H1 (cell line): ENCODE measurements around the gene ZNF879. TPM values are rescaled to one million over a fixed set of nuclear protein-coding genes. Genes with fewer than 3 reads are reported as not detected.

Experiments
- CTCF ChIA-PET: fragments of 300-600 bp; sonication (Branson Sonifier 250); formaldehyde crosslinking; loops from one replicate; lab custom pipeline; 2021; ENCODE audit not compliant: partially characterized antibody; lab: Charles Lee
- POLR2A ChIA-PET: fragments of 300-600 bp; sonication (Branson Sonifier 250); formaldehyde crosslinking; loops from one replicate; lab custom pipeline; 2021; ENCODE audit warnings: inconsistent platforms; ENCODE audit not compliant: partially characterized antibody; lab: Charles Lee
- DNase-seq, 2 experiments: peaks; one replicate each; pipeline versions ENCODE4 v3.0.0 to v3.0.0-alpha.2; 2010 to 2022; ENCODE audit warnings: low spot score in 2 of 2, low read depth in 1 of 2, mixed read lengths in 1 of 2
- FAIRE-seq: peaks from 2 replicates; lab custom pipeline; 2011; peaks lifted over from hg19 to GRCh38; lab: Jason Lieb, UNC
- H2AFZ ChIP-seq: 2 replicates; pipeline ENCODE4 v1.8.1; 2012; ENCODE audit warnings: low read length, inconsistent platforms
- H2AK5ac ChIP-seq: 2 replicates; pipeline ENCODE4 v1.6.1; 2013; ENCODE audit warnings: low read depth, low read length
- H2BK120ac ChIP-seq: replicated peaks from 2 replicates; pipeline ENCODE3; 2013; ENCODE audit warnings: low read depth, low read length, inconsistent platforms
- H2BK12ac ChIP-seq: 2 replicates; pipeline ENCODE4 v1.6.1; 2013; ENCODE audit warnings: low read depth, low read length
- H2BK15ac ChIP-seq: 2 replicates; pipeline ENCODE4 v1.6.1; 2013; ENCODE audit warnings: low read length
- H2BK20ac ChIP-seq: 2 replicates; pipeline ENCODE4 v1.6.1; 2013; ENCODE audit warnings: low read length
- H2BK5ac ChIP-seq: 2 replicates; pipeline ENCODE4 v1.6.1; 2013; ENCODE audit warnings: low read depth, low read length
- H3K14ac ChIP-seq: 2 replicates; pipeline ENCODE4 v1.6.1; 2013; ENCODE audit warnings: inconsistent platforms; ENCODE audit not compliant: insufficient read length
- H3K18ac ChIP-seq: 2 replicates; pipeline ENCODE4 v1.6.1; 2013; ENCODE audit warnings: low read length; ENCODE audit errors: extremely low read depth
- H3K23ac ChIP-seq: 2 replicates; pipeline ENCODE4 v1.6.1; 2013; ENCODE audit warnings: inconsistent platforms; ENCODE audit not compliant: insufficient read length
- H3K23me2 ChIP-seq: 2 replicates; pipeline ENCODE4 v1.6.1; 2013; ENCODE audit warnings: low read depth, low read length
- H3K27ac ChIP-seq: 2 replicates; pipeline ENCODE4 v1.6.1; 2011; ENCODE audit warnings: low read depth, low read length, inconsistent platforms
- H3K27me3 ChIP-seq, 4 experiments: replicated peaks in 1 of 4; 1 replicate in 1 of 4; 2 replicates in 3 of 4; pipeline versions ENCODE4 v1.6.1 to v1.8.1; 2011 to 2013; ENCODE audit warnings: low read length in 3 of 4, mild to moderate bottlenecking in 3 of 4, inconsistent platforms in 2 of 4, mixed read lengths in 2 of 4, moderate library complexity in 1 of 4; ENCODE audit not compliant: control insufficient read depth in 3 of 4, insufficient read depth in 3 of 4; ENCODE audit errors: extremely low read depth in 1 of 4
- H3K36me3 ChIP-seq, 4 experiments: 2 replicates each; pipeline versions ENCODE4 v1.6.1 to v1.8.1; 2011 to 2013; ENCODE audit warnings: mild to moderate bottlenecking in 4 of 4, low read length in 3 of 4, moderate library complexity in 2 of 4, control low read depth in 1 of 4, inconsistent platforms in 1 of 4; ENCODE audit not compliant: insufficient read depth in 4 of 4, control insufficient read depth in 2 of 4
- H3K4ac ChIP-seq: replicated peaks from 2 replicates; pipeline ENCODE3; 2013; ENCODE audit warnings: low read length, low read depth, mixed read lengths, inconsistent platforms; ENCODE audit not compliant: insufficient read length
- H3K4me1 ChIP-seq, 4 experiments: replicated peaks in 1 of 4; 1 replicate in 1 of 4; 2 replicates in 3 of 4; pipeline versions ENCODE4 v1.6.1 to v1.8.1; 2011 to 2013; ENCODE audit warnings: low read length in 3 of 4, inconsistent platforms in 2 of 4, mixed read lengths in 1 of 4; ENCODE audit not compliant: insufficient read depth in 4 of 4, control insufficient read depth in 3 of 4
- H3K4me2 ChIP-seq, 2 experiments: 2 replicates each; pipeline versions ENCODE4 v1.6.1 to v1.8.1; 2011 to 2013; ENCODE audit warnings: low read depth in 2 of 2, low read length in 2 of 2, control low read depth in 1 of 2, inconsistent platforms in 1 of 2, mild to moderate bottlenecking in 1 of 2; ENCODE audit not compliant: insufficient read depth in 1 of 2
- H3K4me3 ChIP-seq, 4 experiments: fragments of 200-600, 300-600 bp in 1 of 4; sonication (generic), shearing (Covaris generic), sonication (Bioruptor Twin) in 1 of 4; 2 replicates each; pipeline versions ENCODE4 v1.5.1 to v1.8.1; 2011 to 2016; ENCODE audit warnings: low read length in 4 of 4, low read depth in 3 of 4, control low read depth in 2 of 4, inconsistent platforms in 2 of 4, mild to moderate bottlenecking in 2 of 4, mixed read lengths in 1 of 4, moderate library complexity in 1 of 4; ENCODE audit not compliant: insufficient read depth in 2 of 4; ENCODE audit errors: extremely low read depth in 1 of 4
- H3K56ac ChIP-seq: replicated peaks from 2 replicates; pipeline ENCODE3; 2013; ENCODE audit warnings: low read depth, mild to moderate bottlenecking, mixed read lengths, low read length, inconsistent platforms; ENCODE audit not compliant: insufficient read length
- H3K79me1 ChIP-seq: 2 replicates; pipeline ENCODE4 v1.6.1; 2013; ENCODE audit warnings: low read depth, low read length, control low read depth
- H3K79me2 ChIP-seq, 2 experiments: 2 replicates each; pipeline versions ENCODE4 v1.6.1 to v1.8.1; 2012 to 2013; ENCODE audit warnings: low read length in 2 of 2, mild to moderate bottlenecking in 2 of 2, inconsistent platforms in 1 of 2; ENCODE audit not compliant: insufficient read depth in 2 of 2, control insufficient read depth in 1 of 2
- H3K9ac ChIP-seq, 4 experiments: replicated peaks in 1 of 4; 1 replicate in 1 of 4; 2 replicates in 3 of 4; pipeline versions ENCODE4 v1.6.1 to v1.8.1; 2011 to 2013; ENCODE audit warnings: low read depth in 3 of 4, low read length in 3 of 4, control low read depth in 2 of 4, mild to moderate bottlenecking in 2 of 4, moderate library complexity in 2 of 4, inconsistent platforms in 1 of 4; ENCODE audit errors: extremely low read depth in 1 of 4
- H3K9me3 ChIP-seq, 2 experiments: 2 replicates each; pipeline versions ENCODE4 v1.6.1 to v1.8.1; 2012 to 2013; ENCODE audit warnings: mild to moderate bottlenecking in 2 of 2, moderate library complexity in 2 of 2, control low read depth in 1 of 2, inconsistent platforms in 1 of 2, low read depth in 1 of 2, low read length in 1 of 2, mixed read lengths in 1 of 2; ENCODE audit not compliant: insufficient read depth in 2 of 2
- H4K20me1 ChIP-seq, 2 experiments: replicated peaks in 1 of 2; 2 replicates each; pipeline versions ENCODE3 to v1.8.1; 2011 to 2013; ENCODE audit warnings: inconsistent platforms in 2 of 2, low read length in 2 of 2, mild to moderate bottlenecking in 1 of 2; ENCODE audit not compliant: insufficient read depth in 2 of 2, control insufficient read depth in 1 of 2
- H4K5ac ChIP-seq: 2 replicates; pipeline ENCODE4 v1.6.1; 2013; ENCODE audit warnings: low read length, low read depth, mixed read lengths, inconsistent platforms; ENCODE audit not compliant: insufficient read length
- H4K8ac ChIP-seq: 2 replicates; pipeline ENCODE4 v1.8.0; 2013; ENCODE audit warnings: mild to moderate bottlenecking, moderate library complexity, low read length, inconsistent platforms; ENCODE audit not compliant: insufficient read depth; ENCODE audit errors: extremely low read depth
- H4K91ac ChIP-seq: replicated peaks from 2 replicates; pipeline ENCODE3; 2013; ENCODE audit warnings: low read length, mixed read lengths, inconsistent platforms; ENCODE audit not compliant: insufficient read length
- ASH2L ChIP-seq: fragments of 200-600, 300-600 bp; sonication (generic); IDR thresholded peaks from one replicate; pipeline ENCODE4 v1.7.1; 2017; ENCODE audit warnings: low read length
- CBX8 ChIP-seq: fragments of 300-800, 300-1000 bp; sonication (generic); IDR thresholded peaks from 2 replicates; pipeline ENCODE4 v1.7.1; 2016; ENCODE audit warnings: low read depth, low read length, borderline replicate concordance
- EGR1 ChIP-seq: IDR thresholded peaks from 2 replicates; pipeline ENCODE4 v1.6.1; 2011; ENCODE audit warnings: low read depth, low read length, borderline replicate concordance
- EP300 ChIP-seq, 2 experiments: IDR thresholded peaks; 1 replicate in 1 of 2; 2 replicates in 1 of 2; pipeline ENCODE4 v1.6.1; 2011 to 2012; ENCODE audit warnings: low read depth in 2 of 2, low read length in 2 of 2, mild to moderate bottlenecking in 2 of 2, borderline replicate concordance in 1 of 2, inconsistent platforms in 1 of 2, moderate library complexity in 1 of 2
- EZH2 ChIP-seq: fragments of 200-600 bp; sonication (generic); IDR thresholded peaks from 2 replicates; pipeline ENCODE4 v1.7.1; 2012; ENCODE audit warnings: low read depth, mild to moderate bottlenecking, moderate library complexity, low read length, inconsistent platforms; ENCODE audit not compliant: severe bottlenecking
- HDAC2 ChIP-seq, 2 experiments: fragments of 300-600 bp in 1 of 2; sonication (generic) in 1 of 2; IDR thresholded peaks; 2 replicates each; pipeline ENCODE4 v1.6.1; 2011 to 2012; ENCODE audit warnings: low read depth in 2 of 2, low read length in 2 of 2, mild to moderate bottlenecking in 2 of 2, moderate library complexity in 2 of 2, borderline replicate concordance in 1 of 2, inconsistent platforms in 1 of 2
- MAFK ChIP-seq: IDR thresholded peaks from 2 replicates; pipeline ENCODE4 v1.6.1; 2012; ENCODE audit warnings: low read depth, mild to moderate bottlenecking, improper control_type of control experiment, low read length
- SRF ChIP-seq: IDR thresholded peaks from 2 replicates; pipeline ENCODE4 v1.6.1; 2011; ENCODE audit warnings: mild to moderate bottlenecking, low read depth, low read length, moderate library complexity
- TAF7 ChIP-seq: optimal IDR thresholded peaks from 2 replicates; pipeline ENCODE3; 2011; ENCODE audit warnings: low read depth, mild to moderate bottlenecking, inconsistent platforms, low read length, moderate library complexity, borderline replicate concordance
- TEAD4 ChIP-seq: IDR thresholded peaks from 2 replicates; pipeline ENCODE4 v1.6.1; 2012; ENCODE audit warnings: low read depth, low read length, inconsistent platforms, mixed read lengths
- WGBS, 2 experiments: shearing (Covaris generic) in 1 of 2; methylation state at CpG; one replicate each; pipeline versions ENCODE4 v1.1.6 to v1.1.7; 2013 to 2015; ENCODE audit warnings: low lambda C conversion rate in 2 of 2, mixed read lengths in 2 of 2, inconsistent platforms in 1 of 2, low coverage in 1 of 2, missing lambda C conversion rate in 1 of 2; ENCODE audit not compliant: insufficient replicate concordance in 2 of 2, insufficient coverage in 1 of 2, insufficient read length in 1 of 2; ENCODE audit errors: extremely low coverage in 1 of 2, missing lambda C conversion rate in 1 of 2; 5-methylcytosine and 5-hydroxymethylcytosine counted together
- polyA plus RNA-seq, 7 experiments: library from polyadenylated mRNA; depleted of rRNA in 3 of 7; stranded (reverse) in 5 of 7; unstranded in 2 of 7; fragments of >200 nt in 5 of 7; fragments of 200-250 nt in 2 of 7; gene quantifications; 1 replicate in 5 of 7; 2 replicates in 1 of 7; 4 replicates in 1 of 7; pipeline versions ENCODE4 v1.2.1 to v1.2.3, GENCODE V29; 2011 to 2013; ENCODE audit warnings: missing spikeins in 2 of 7, mixed read lengths in 2 of 7
- total RNA-seq: library from RNA; stranded (reverse); fragmentation: NEBNext Ultra II Directional; extraction: Animal tissue kit (Norgen Biotek cat#: 25700); gene quantifications from 2 replicates; pipeline ENCODE4 v1.2.1, GENCODE V29; 2021
- TF ChIP-seq, protein P1 (sequence below): IDR thresholded peaks from 2 replicates; pipeline ENCODE4 v1.6.1; 2012; ENCODE audit warnings: inconsistent platforms
- TF ChIP-seq, protein P2 (sequence below): IDR thresholded peaks from 2 replicates; pipeline ENCODE4 v1.6.1; 2011; ENCODE audit warnings: low read length, improper control_type of control experiment

The ZNF879 gene
- total and polyA plus RNA-seq, 2 of the 8 experiments (the other 6 are each of a cell fraction or from before 2014, with no cell fraction given), result 2.2 to 3.1 TPM

DNA sequence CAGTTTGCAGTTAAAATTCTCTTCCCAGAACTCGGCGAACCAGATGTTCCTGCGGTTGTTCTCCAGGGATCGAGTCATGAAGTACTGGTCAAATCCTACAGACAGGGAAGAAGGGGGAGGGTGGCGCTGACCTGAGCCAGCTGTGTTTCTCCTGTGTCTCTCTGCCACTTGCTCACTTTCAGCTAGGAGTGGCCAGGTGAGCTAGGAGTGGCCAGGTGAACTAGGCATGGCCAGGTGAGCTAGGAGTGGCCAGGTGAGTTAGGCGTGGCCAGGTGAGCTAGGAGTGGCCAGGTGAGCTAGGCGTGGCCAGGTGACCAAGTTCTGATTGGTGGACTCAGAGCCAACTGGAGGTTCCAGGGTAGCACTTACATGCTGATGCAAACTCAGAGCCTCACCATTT, 34.3 kb upstream of the ZNF879 start:
- CTCF ChIA-PET, result interaction anchor here (1.4 kb wide), 1 partner anchor 177 kb away, joined by 4 read pairs; no protein-coding TSS in a partner anchor
- no peak overlapping the region for H3K4ac ChIP-seq
- no peaks in the 10 kb centered on the region for H3K79me1 ChIP-seq
- TF ChIP-seq CBX8 (no peak), ASH2L (no peak), MAFK (no peak), TEAD4 (no peak), TAF7 (no peak), EGR1 (no peak), EP300 (IDR thresholded peaks at IDR 0.05; ENCODE audit: borderline replicate concordance in 1 of 2, low read depth in 2 of 2, low read length in 2 of 2) (no peak), SRF (no peak), HDAC2 (IDR thresholded peaks at IDR 0.05; ENCODE audit: borderline replicate concordance in 1 of 2, low read depth in 2 of 2, low read length in 2 of 2) (no peak), EZH2 (no peak)
- TF ChIP-seq, protein P1, sequence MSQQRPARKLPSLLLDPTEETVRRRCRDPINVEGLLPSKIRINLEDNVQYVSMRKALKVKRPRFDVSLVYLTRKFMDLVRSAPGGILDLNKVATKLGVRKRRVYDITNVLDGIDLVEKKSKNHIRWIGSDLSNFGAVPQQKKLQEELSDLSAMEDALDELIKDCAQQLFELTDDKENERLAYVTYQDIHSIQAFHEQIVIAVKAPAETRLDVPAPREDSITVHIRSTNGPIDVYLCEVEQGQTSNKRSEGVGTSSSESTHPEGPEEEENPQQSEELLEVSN, result no peak
- TF ChIP-seq, protein P2, sequence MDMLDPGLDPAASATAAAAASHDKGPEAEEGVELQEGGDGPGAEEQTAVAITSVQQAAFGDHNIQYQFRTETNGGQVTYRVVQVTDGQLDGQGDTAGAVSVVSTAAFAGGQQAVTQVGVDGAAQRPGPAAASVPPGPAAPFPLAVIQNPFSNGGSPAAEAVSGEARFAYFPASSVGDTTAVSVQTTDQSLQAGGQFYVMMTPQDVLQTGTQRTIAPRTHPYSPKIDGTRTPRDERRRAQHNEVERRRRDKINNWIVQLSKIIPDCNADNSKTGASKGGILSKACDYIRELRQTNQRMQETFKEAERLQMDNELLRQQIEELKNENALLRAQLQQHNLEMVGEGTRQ, result no peak

More for the DNA sequence above, 34.3 kb upstream of the ZNF879 start:
- H2BK15ac ChIP-seq, result no peak overlapping the region
- H3K27ac ChIP-seq, result no peak overlapping the region
- H3K4me1 ChIP-seq, result 0 out of 7 replicates have a peak, but pooled peaks cover 0 to 2% (median 0%) of the 10 kb centered on the region in 4 experiments
- H3K23me2 ChIP-seq, result peaks cover 2% of the 10 kb centered on the region; the same call in 1 of the 2 replicates
- POLR2A ChIA-PET, result no interaction called here
- FAIRE-seq (no peak), DNase-seq (no peak)
- no peaks in the 10 kb centered on the region for H4K20me1 ChIP-seq
- no peak overlapping the region for H4K8ac ChIP-seq
- no peak overlapping the region for H3K23ac ChIP-seq
- no peak overlapping the region for H2BK5ac ChIP-seq
- no peaks in the 10 kb centered on the region; a peak in 1 of 8 replicates for H3K36me3 ChIP-seq
- H4K5ac ChIP-seq, result no peak overlapping the region
- no peak overlapping the region for H3K14ac ChIP-seq
- H3K56ac ChIP-seq, result no peak overlapping the region
- no peak overlapping the region for H2AFZ ChIP-seq
- H2BK12ac ChIP-seq, result no peak overlapping the region
- no peak overlapping the region for H3K4me2 ChIP-seq
- no peak overlapping the region for H2AK5ac ChIP-seq
- no peak overlapping the region for H3K9ac ChIP-seq
- H3K79me2 ChIP-seq, result no peaks in the 10 kb centered on the region
- no peak overlapping the region for H4K91ac ChIP-seq
- no peak overlapping the region for H2BK20ac ChIP-seq
- H3K4me3 ChIP-seq, result no peak overlapping the region
- peaks cover 12 to 19% (median 18%) of the 10 kb centered on the region in 4 experiments for H3K27me3 ChIP-seq
- peaks cover 50 to 80% of the 10 kb centered on the region in 2 experiments for H3K9me3 ChIP-seq
- WGBS, 2 experiments, result 80% methylated on average over 6 of the region's 7 CpGs; no CpG with 5 or more reads in 1 of the 2 experiments
- H2BK120ac ChIP-seq, result no peak overlapping the region
- H3K18ac ChIP-seq, result no peak overlapping the region
